M059J (cell line): Measurements from ENCODE around the gene ATP2B2. TPM values are rescaled to one million over a fixed set of nuclear protein-coding genes. Genes with fewer than 3 reads are reported as not detected.
"Not testable (repeated sequence)": the region's sequence is repeated elsewhere in the genome, so short reads cannot be mapped to it uniquely, and the experiment has no call there.

Source experiments
- DNase-seq: peaks from one replicate; pipeline ENCODE4 v3.0.0-alpha.2; 2012; ENCODE audit warnings: low read depth
- total RNA-seq: library from RNA; depleted of rRNA; stranded (reverse); fragments of >200 nt; shearing (Covaris generic); gene quantifications from 2 replicates; pipeline ENCODE4 v1.2.3, GENCODE V29; 2014

The ATP2B2 gene
- total RNA-seq, 1 experiment from 2014 or later: not detected

DNA sequence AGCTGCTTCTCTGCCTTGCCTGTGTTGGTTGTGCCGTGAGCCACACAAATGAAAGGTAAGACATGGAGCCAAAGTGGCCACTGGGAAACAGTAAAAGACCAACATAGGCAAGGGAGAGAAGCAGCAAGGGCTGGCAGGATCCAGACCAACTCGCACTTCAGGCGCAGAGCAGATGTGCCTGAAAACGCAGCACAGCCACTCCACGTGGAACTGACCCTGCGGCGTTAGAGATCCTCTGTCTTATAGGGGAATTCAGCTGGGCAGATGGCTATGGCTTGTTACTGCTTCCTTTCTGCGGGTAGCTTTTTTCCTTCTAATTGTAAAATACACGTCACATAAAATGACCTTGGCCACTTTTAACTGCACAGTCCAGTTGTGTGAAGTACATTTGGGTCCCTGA is 202.3 kb downstream of the ATP2B2 start:
- DNase-seq: no peak

DNA sequence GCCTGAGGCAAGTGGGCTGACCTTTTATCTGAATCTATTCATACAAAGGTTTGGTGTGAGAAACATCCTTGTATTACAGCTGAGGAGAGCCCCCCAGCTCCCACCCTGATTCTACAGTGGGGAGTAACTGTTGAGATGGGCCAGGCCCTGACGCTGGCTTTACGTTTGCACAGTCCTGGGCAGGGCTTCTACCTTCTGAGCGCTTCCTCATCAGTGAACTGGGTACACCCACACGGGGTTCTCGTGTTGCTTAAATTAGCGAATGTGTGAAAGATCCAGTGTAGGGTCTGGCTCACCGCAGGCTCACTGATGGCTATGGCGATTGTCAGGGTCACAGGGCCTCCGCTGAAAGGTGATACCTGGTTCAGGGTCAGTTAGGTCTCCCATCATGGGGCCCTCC is 205.3 kb downstream of the ATP2B2 start:
- DNase-seq: no peak

DNA sequence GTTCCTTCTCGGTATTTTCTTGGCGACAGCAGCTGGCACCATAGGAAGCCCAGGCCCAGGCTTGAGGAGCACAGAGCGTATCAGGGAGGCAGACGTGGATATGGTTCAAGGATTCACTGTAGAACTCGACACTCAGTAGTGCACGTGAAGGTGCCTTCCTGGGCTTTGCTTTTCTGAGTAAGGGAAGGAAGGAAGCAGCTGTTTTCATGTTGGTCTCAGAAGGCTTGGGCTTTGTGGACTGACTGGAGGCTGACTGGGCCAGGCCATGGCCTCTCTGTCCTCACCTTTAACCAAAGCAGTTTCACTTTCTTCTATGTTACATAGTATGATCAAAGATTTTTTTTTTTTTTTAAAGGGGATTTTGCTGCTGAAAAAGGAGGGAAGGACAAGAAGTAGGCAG is 205.7 kb downstream of the ATP2B2 start:
- no peak for DNase-seq

DNA sequence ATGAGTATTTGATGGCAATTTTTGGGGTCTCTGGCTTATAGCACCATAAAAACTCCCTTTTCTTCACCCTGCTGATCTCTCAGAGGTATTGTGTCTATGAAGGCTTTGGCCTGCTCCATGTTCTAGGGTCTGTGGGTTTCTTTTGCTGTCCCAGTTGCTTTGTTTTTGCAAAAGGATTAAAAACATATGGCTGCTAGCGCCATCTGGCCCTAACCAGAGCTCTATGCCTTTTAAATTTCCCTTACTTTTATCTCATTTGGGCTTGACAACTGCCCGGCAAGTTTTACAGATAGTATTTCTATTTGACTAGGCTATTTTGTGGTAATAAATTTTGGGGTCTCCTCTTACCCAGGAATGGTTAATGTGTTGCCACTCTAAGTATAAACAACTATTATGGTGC is 206.2 kb downstream of the ATP2B2 start:
- DNase-seq: no peak

DNA sequence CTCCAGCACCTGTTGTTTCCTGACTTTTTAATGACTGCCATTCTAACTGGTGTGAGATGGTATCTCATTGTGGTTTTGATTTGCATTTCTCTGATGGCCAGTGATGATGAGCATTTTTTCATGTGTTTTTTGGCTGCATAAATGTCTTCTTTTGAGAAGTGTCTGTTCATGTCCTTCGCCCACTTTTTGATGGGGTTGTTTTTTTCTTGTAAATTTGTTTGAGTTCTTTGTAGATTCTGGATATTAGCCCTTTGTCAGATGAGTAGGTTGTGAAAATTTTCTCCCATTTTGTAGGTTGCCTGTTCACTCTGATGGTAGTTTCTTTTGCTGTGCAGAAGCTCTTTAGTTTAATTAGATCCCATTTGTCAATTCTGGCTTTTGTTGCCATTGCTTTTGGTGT is 207.3 kb downstream of the ATP2B2 start:
- DNase-seq: not testable (repeated sequence)

DNA sequence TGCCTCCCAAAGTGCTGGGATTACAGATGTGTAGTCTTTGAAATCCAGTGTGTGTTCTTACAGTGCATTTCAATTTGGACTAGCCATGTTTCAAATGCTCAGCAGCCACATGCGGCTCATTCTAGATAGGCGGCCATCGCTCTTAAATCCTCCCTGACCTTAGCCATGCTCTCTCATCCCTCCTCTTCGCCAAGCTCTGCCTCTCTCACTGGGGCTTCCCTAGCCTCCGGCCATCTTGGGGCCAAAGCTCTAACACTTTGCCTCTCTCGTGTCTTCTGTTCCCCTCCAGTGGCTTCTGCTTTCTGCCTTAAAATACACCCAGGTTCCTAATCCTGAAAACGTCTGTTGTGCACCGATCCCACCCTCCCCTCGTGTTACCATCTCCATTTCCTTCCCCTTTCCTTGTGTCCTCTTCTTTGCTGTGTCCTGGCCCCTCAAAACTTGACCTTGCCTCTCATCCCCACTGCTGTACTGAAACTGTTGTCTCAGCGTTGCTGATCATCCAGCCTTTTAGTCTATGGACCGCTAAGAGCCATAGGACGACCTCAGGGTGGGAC is 211.3 kb downstream of the ATP2B2 start:
- no peak for DNase-seq

DNA sequence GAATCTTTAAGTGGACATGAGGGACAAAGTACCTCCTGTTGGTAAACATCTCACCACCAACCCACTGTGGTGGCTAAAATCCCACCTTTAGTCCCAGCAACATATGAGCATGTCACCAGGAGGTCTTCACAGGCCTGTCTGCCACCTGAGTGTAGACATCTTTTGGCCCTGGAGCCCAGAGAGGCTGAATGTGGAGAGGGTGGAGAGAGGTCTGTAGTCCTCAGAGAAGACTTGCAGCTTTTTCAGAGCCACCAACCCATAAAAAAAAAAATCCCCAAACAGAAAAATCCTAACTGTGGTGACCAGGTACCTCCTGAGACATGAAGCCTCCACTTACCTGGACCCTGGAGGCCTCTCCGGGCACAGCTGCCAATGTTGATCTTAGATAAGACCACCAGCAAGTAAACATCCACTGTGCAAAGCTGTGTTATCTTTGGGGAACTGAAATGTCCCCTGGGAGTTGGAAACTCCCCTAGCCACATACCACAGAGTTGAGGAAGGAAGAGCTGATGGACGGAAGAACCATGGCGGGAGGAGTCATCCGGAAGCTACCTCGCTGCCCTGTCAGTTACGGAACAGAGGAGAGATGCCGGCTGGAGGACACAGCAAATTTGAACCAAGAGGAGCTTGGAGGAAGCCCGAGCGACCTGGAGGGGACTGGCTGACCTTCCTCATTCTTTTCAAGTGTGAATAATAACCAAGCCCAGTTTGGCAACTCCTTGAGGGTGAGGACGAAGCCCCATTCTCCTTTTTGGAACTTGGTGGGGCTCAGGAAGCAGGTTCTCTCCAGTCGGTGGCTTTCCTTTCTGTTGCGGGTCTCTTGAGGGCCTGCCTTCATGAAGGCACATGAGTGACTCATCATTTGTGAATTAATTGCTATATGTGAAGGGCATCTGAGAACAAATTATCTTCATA is 212.6 kb downstream of the ATP2B2 start, which contains the start of gene GHRL:
GHRL (minus strand) TSS at position 443 of the 915 bp plus-strand sequence. CDS start 2,767 bp downstream, outside the sequence.
- no peak for DNase-seq

DNA sequence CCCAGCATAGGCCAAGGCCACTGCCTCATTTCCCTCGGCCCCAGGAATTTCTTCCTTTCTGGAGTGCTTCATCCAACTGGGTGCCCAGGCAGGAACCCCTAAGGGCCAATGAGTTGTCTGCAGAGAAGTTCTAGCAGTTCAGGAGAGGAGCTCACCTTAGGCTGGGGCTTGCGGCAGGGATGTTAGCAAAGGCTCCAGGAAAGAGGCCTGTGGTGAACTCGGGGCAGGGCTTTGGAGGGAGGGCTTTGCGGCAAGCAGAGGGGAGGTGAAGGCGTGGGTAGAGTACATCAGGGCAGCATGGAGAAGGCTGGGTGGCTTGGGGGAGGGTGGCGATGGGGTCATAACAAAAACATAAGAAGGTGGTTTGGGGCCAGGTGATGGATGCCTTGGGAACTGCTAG is 213.7 kb downstream of the ATP2B2 start:
- DNase-seq: no peak

DNA sequence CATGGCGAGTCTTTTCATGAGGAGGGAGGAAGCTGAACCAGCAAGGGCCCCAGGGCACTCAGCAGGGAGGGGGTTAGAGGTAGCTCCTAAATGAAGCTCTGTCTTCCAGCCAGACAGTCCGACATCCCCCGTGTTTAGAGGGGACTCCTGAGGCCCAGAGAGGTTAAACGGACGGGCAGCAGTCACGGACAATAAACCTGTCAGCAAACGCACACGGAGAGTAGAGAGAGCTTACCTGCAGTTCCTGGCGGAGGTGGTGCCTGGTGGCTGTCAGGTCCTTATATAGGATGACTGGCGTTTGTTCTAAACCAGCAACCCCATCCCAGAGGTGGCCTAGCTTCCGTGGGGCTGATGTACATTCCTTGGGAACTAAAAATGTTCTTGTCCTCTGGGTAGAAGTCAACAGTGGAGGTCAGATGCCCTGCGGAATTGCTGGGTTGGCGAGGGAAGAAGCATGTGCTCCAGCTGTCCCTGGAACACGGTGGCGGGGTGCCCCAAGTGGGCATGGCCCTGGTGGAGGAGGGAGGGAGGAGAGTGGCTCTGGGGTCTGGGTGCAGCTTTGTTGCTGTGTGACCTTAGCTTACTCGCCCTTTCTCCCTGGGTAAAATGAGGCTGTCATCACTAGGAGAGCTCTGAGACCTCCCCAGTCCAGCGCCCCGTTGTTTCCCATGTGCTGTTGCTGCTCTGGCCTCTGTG is 214.8 kb downstream of the ATP2B2 start:
- DNase-seq: no peak

DNA sequence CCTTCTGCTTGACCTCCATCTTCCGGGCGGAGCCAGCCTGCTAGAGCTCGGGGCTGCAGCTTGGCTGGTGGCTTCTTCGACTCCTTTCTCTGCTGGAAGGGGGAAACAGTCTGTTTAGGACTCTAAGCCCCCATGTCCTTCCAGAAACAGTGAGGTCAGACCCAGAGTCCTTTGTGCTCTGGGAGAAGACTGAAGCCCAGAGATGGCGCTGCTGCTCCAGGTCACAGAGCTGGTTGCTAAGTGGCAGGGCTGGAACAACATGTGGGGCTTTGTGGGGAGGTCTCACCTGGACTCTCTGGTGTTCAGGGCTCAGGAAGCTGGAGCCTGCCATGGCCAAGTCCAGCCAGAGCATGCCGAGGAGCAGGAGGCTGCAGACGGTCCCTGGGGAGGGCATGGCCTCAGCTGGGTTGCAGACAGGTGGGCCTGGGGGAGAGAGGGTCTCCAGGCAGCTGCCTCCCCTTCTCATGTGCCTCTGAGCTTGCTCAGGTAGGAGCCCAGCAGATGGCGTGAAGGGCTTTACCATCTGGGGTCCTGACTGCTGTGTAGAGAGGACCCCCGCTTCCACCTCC is 215.5 kb downstream of the ATP2B2 start:
- no peak for DNase-seq

DNA sequence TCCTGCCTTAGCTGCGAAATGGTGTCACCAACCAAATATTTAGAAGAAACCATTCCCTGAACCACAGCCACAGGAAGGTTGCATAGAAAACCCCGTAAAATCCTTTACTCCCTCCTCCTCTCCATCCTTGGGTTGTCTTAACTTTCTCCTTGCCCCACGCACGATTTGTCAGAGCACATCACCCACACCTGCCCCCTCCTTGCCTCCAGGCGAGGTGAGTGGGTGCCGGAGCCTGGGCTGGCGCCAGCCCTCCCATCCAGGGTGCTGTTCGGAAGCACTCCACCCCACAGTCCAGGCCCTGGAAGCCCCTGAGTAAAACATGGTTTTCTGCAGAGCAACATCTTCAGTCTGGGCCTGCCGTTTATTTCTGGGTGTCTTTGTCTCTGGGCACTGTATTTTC is 216.3 kb downstream of the ATP2B2 start:
- DNase-seq: no peak

DNA sequence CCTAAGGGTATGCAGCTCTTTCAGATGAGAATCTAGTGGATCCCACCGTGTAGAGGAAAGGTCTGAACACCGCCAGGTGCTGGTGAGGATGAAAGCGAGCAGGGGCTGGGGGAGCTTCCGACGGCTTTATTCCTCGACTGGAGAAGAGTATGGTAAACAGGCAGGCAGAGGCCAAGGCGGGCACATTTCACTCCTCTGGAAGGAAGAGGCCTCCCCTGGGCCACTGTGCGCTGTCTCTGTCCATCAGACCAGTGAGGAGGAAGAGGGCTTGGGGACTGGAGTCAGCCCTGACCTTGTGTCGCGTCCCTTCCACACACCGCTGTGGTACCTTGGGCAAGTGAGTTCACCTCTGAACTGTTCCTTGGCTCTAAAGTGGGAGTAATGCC is 216.8 kb downstream of the ATP2B2 start:
- no peak for DNase-seq

DNA sequence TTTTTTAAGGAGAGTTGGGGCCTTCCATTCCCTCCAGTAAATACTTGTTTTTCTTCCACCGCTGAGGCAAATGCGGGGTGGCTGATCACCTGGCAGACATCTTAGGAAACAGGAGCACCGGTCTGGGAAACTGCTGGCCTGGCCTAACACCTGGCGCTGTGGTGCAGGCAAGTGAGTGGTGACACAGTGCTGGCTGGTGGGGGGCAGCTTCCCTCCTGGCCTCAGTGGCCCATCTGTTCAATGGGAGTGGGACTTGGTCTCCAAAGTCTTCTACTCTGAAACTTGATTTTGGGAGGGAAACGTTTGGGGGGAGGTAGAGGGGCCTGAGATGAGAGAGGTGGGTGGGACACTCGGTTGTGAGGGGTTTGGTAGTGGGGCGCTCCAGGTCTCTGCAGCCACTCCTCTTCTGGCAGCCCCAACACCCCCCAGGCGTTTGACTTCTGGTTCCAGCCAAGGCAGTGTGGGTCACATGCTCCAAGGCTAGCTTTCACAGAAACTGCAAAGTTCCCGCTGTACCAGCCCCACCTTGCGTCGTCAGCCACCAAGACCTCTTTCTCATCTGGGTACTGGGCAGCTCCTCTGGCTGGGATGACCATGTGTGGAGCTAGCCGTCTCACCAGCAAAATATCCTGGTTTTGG is 217.3 kb downstream of the ATP2B2 start:
- DNase-seq: no peak

DNA sequence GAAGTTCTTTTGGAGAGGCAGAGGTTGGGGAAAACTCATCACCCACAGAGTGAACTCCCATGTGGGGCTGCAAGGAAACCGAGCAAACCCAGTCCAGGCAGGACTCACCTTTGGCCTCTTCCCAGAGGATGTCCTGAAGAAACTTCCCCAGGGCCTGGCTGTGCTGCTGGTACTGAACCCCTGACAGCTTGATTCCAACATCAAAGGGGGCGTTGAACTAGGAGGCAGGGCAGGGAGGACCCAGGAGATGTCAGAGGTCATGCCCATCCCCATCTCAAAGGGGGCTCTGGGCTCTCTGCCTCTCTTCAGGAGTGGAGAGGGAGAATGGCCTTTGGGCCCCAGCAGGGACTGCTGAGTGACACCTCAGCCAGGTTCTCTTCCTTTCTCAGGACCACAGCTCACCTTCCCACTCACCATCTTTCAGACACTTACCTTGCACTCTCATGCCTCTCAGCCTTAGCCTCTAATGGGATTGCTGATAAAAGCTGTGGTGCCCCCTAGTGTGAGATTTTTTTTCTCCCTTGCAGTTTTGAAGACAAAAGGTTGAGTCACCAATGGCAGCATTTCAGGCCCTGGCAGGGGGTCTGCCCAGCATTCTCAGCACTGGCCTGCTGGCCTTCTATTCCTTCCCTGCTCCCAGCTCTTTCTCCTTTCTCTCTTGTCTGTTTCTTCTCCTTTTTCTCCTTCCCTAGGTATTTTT is 218.6 kb downstream of the ATP2B2 start:
- peak; percentile 81 for DNase-seq

DNA sequence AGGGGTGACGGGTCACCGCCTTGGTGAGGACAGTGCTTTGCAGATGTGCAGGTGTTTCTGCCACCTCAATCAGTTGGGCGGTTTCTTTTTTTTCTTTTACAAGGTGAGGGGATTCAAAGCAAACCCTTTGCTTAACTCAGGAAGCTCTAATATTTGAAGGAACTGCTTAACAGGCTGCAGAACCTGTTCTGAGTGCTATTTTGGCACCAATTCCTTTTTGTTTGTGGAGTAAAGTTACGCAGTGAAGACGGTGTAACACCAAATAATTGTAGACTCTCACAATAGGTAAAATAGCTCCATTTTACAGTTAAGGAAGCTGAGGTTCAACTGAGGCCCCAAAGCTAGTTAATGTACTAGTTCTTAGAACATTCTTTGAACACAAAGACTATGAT is 219.3 kb downstream of the ATP2B2 start:
- no peak for DNase-seq

DNA sequence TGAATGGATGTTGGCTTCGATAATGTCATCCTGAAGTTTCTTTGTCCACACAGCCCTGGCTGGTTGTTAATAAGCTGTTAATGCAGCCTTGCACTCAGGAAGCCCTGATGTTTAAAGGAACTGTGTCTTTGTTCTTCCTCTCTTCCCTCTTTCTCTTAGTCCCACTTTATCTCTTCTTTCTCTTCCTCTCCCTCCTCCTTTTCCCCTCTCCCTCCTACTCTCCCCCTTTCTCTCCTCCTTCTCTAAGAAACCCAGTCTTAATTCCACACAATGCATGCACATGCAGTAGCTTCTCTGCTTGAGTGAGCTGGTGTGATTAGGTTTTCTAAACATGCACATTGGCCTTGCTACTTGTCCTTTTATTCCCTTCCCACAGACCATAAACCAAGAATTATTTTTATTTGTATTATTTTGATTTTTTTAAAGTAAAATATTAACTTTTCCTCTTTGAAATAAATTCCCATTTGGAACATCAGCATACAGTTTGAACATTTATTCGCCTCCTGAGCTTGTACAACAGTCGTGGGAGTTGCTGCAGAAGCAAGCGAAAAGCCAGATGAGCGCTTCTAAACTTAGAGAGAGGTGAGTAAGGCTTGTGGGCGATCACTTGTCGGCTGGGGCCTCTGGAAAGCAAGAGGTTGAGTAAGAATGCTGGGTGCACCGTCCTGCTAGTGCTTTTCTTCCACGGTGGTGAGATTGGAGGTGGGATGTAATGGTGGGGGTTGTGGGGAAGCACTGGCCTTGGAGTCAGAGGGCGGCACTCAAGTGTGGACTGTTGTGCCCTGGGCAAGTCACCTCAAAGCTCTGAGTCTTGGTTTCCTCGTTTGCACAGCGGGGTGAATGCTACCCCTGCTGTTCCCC is 219.9 kb downstream of the ATP2B2 start:
- DNase-seq: no peak

DNA sequence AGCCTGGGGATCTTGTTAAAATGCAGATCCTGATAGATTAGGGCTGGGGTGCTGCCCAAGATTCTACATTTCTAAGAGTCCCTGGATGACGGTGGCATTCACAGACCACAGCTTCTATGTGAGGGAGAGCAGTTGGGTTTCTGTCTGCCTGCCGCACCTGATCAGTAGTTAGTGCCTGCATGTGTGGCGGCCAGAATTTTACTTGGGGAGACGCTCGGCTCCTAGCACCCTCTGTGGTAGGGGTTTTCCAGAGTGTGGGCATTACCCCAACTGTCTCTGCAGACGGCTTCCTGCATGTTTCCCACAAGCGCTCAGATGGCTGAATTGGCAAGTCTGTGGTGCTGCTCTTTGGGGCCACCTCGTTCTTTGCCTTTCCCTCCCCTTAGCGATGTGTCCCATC is 220.9 kb downstream of the ATP2B2 start:
- no peak for DNase-seq

DNA sequence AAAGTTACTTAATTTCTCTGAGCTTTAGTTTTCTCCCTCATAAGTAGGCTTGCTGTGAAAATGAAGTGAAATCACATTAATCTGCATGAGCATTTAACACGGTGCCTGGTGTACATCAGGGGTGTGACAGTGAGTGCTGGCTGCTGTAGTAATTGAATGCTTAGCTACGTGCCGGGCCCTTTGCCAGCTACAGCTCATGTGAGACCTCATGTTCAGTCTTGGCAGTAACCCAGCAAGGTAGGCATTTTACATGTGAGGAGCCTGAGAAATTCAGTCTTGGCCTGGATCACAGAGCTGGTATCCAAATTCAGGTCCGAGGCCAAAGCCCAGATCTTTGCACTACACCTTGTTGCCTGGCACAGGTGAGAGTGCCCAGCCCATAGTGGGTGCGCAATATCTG is 221.7 kb downstream of the ATP2B2 start:
- DNase-seq: no peak

DNA sequence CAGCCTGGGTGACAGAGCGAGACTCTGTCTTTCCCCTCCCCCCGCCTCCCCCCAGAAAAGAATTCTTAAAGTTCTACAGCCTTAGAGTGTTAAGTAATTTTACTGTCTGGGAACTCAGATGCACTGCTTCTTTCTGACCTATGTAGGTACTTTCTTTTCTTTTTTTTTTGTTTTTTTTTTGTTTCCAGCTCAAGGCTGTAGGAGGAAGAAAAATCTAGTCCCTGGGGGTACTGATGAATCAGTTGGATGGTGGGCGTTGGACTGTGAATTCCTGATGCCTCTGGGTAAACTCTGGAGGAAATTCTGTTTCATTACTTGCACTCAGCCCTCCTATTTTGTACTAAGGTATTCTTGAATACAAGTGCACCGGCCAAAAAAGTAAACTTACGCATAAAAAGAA is 223.4 kb downstream of the ATP2B2 start:
- DNase-seq: no peak

DNA sequence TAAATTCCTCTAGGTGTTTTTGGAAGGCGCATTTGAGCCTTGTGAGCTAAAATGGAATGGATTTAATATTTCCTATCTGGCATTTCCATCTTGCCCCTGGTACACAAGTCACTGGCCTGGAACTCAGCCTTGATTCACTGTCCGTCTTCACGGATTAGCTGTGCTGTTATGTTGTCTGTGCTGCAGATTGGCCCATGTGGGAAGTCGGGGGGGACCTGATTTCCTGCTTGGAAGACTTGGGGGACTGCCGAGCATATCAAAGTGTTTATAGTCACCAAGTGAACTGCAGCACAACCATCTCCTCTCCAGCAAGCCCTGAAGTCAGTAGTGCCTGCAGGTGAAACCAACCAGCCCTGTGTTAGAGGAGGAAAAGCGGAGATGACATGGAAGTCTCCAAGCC is 224.8 kb downstream of the ATP2B2 start:
- no peak for DNase-seq
